Activated CD4-positive, alpha-beta T cell treated with anti-CD3 and anti-CD28 coated beads for 48 hours (primary cell): ENCODE measurements around the gene CRYBA2.

Source experiments
- DNase-seq: peaks from one replicate; pipeline ENCODE4 v3.0.0-alpha.2; 2020

The CRYBA2 gene

DNA sequence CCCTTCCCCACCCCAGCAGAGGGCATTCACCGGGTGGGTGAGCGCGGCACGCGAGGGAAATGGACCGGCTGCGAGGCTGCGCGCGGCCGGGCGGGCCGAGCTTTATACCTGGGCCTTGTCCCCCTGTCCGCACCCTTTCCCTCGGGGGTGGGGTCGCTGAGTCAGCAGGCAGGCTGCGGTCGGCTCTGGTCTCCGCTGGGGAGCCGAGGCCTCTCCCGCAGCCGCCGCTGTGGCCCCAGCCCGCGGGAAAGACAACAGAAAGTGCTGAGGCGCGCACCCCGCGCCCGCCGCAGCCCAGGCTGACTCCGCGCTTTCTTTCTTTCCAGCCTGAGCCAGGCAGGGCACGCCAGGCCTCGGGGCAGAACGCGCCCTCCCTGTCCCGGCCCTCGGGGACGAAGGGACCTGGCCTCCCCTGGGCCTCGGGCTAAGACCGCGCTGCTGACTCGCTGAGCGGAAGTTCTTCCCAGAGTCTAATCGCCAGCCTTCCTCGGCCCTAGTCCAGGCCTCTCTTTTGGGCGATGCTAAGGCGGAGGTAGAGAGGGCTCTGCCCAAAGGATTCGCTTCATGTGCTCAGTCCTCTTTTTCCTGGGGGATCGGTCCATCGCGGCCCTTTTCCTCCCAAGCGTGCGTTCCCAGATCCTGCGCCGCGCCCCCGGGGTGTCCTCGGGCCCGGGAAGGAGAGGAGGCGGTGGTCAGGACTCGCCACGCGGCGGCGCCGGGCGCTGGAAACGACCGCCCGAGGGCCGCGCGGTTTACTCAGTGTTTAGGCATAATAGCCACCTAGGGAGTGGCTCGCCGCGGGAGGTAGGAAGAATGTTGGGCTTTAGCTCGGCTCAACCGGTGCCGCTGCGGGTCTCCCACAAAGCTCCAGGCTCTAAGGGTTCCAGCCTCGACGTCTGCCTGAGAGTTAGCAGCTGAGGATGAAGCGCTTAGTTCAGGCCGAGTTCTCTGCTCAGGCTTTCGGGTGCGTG, at the start of gene CRYBA2:
Gene CRYBA2 (minus strand): TSS at position 78 of the 971 bp plus-strand sequence. CDS start 246 bp downstream, outside the sequence.
- no peak for DNase-seq

- DNase-seq: no peak
These were observed 49.5 kb upstream of the CRYBA2 start for GRCh38 chr2:219042750-219043149.

DNA sequence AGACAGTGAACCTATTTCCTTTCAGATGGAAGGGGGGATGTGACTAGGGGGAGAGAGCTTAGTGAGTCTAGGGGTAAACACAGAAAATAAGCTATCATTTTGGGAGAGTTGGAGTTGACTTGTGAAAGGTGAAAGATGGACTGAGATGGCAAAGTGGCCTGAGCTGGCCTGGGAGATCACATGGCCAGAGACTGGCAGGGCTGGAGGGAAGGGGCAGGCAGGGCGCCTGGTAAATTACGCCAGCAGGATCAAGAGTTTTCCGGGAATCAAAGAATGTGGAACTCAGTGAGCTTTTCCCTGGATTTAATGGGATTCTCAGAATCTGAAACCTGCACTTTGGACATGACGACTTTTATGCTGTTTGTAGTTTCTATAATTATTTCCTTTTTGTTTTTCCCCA, 48.9 kb upstream of the CRYBA2 start:
- no peak for DNase-seq

DNA sequence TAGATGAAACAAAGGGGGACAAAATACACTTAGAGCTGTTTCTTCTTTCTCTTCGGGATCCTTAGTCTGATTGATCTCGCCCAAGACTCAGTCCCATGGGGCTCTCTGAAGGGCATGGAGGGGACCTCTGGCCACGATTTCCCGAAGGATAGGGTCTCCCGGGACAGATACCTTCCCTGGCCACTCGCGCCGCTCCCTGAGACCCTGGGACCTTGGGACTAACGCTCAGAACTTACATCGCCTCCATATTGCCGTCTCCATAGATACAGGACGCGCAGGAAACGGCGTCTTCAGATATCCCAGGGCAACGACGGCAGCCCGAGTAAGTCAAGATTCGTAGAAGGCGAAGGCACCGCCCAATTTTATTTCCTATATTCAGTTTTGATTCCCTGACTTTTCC, 48.0 kb upstream of the CRYBA2 start, which contains the start of gene CFAP65:
Gene CFAP65 (minus strand): TSS at position 265 of the 400 bp plus-strand sequence. CDS start 2,468 bp downstream, outside the sequence.
- peak; percentile 61 for DNase-seq

- DNase-seq: no peak
These were observed 45.4 kb upstream of the CRYBA2 start for GRCh38 chr2:219038600-219038999.

- DNase-seq: no peak
These were observed 44.7 kb upstream of the CRYBA2 start for GRCh38 chr2:219037783-219038499.

DNA sequence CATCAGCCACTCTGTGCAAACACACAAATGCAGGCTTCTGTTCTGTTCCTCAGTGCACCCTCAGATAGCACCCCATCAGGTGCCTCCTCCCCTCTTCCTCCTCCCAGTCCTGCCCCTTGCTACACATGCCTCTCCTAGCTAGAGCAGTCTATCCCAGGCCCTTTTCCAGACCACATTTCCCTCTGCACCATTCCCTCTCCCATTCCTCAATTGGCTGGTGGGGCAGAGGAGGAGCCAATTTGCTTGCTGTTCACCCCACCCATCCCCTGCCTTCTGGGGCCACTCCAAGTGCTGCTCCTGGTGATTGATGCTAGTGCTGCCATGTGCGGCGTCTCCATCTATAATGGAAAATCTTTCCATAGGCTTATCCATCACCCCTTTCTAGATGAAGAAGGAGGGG, 42.7 kb upstream of the CRYBA2 start:
- no peak for DNase-seq

GRCh38 chr2:219034823-219035222, 41.6 kb upstream of the CRYBA2 start:
- DNase-seq: no peak

- DNase-seq: no peak
These were observed 39.0 kb upstream of the CRYBA2 start for GRCh38 chr2:219032051-219032745.

DNA sequence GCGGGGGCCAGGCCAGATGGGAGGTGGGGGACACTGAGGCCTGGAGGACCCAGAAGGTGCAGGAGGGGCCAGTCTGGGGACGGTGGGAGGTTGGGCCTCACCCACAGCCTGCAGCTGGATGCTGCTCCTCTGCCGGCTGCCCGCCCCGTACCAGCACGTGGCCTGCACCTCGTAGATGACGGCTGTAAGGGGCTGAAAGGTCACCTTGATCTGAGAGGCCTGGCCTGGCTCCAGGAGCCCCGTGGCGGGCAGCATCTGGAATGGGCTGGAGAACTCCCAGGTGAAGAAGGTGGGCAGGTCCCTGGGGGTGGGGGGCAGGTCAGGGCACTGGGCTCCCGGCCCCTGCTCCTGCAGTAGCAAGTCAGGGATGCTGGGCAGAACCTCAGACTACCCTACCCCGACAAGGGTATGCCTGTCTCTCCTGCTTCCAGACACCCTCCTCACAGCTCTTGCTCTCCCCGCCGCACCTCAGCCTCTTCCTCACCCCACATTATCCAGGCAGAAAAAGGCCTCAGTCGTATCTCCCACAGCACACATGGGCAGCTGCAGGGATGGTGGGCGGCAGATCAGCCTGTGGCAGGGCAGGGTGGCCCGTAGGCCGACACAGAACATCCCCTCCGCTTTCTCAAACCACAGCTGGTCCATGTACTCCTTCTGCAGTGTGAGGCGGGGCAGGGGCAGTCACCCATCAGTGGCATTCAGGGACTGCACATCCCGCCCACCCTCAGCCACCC, 38.0 kb upstream of the CRYBA2 start:
- DNase-seq: no peak

GRCh38 chr2:219030177-219030940, 37.1 kb upstream of the CRYBA2 start:
- no peak for DNase-seq

- DNase-seq: peak; percentile 85
These were observed 36.6 kb upstream of the CRYBA2 start for GRCh38 chr2:219029829-219030165.

GRCh38 chr2:219028996-219029828, 36.0 kb upstream of the CRYBA2 start:
- no peak for DNase-seq

- no peak for DNase-seq
These were observed 34.9 kb upstream of the CRYBA2 start for GRCh38 chr2:219028141-219028540.

DNA sequence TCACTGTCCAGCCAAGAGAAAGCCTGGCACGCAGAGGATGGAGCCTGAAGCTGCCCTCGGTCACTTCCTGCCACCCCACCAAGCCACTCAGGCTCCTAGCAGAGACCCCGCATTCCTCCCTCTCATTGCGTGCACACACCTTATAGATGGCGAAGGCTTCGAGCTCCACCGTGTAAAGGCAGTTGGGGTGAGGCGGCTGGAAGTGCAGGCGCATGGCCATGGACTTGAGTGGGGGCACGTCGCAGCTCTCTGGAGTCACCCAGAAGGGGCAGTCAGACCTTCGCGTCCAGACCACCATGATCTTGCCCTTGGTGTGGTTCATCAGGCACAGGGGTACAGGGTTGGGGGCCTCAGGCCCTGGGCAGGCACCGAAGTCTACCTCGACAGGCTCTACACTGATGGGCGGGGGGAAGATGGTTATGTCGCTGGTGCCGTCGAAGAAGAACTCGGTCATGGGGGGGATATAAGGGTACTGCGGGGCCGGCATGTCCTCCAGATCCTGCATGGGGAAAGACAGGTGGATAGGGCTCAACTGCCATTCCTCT, 34.4 kb upstream of the CRYBA2 start:
- DNase-seq: no peak

GRCh38 chr2:219026946-219027345, 33.7 kb upstream of the CRYBA2 start:
- DNase-seq: no peak

DNA sequence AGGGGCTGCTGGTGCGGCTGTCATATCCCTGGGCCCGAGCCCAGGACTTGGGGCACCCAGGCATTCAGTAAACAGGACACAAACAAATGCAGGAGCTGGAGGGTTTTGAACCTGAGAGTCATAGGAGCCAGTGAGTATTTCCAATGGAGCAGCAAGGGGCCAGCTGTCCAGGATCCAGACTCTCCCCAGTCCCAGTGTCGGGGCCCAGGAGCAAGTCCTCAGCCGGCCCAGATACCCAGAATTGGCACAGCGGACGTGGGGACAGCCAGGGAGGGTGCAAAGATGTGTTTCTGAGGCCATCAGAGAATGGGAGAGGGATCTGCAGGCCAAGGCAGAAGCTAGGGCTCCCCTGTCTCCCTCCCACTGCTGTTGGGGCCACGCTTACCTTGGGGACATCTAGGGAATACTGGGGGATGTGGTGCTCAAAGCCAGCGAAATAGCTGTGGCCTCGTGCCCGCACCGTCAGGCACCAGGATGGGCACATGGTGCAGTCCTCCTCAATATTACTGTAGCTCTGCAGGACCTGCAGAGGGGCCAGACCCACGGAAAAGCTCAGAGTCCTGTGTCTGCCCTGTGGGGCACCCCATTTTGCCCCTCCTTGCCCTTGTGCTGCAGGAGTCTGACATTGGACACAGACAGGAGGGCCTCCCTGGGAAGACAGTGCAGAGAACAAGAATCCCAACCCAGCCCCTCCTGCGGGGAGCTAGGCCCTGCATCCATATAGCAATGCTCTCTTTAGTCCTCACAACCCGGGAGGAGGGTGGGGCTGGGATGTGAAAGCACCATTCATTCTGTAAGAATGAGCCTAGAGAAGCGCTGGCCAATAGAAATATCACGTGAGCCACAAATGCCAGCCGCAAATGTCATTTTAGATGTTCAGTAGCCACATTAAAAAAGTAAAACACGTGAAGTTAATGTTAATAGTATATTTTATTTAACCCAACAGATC, 32.7 kb upstream of the CRYBA2 start:
- no peak for DNase-seq

DNA sequence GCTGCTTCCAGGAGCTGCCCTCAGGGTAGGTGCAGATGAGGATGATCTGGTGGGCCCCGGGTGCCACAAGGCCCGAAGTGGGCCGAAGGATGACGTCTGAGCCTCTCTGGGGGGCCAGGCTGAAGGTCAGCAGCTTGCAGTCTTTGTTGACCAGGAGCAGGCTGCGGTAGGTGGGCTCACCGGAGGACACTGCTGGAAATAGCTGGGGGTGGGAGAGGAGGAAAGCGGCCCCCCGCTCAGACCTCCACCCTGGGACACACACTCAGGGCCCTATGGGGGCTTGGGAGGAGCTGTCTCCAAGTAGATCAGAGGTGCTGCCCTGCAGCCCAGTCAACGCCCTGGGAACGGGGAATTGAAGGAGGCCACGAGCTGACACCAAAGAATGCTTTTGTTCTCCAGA, 30.8 kb upstream of the CRYBA2 start:
- DNase-seq: no peak

- DNase-seq: no peak
These were observed 29.9 kb upstream of the CRYBA2 start for GRCh38 chr2:219023045-219023605.
